HG02973 (cell line): ENCODE measurements around the gene C22orf15.

Experiments
- ATAC-seq: cut with Tn5 transposase; IDR thresholded peaks from one replicate; pipeline ENCODE4 v1.9.1; 2021; ENCODE audit warnings: moderate library complexity; ENCODE audit not compliant: unreplicated experiment

The C22orf15 gene

DNA sequence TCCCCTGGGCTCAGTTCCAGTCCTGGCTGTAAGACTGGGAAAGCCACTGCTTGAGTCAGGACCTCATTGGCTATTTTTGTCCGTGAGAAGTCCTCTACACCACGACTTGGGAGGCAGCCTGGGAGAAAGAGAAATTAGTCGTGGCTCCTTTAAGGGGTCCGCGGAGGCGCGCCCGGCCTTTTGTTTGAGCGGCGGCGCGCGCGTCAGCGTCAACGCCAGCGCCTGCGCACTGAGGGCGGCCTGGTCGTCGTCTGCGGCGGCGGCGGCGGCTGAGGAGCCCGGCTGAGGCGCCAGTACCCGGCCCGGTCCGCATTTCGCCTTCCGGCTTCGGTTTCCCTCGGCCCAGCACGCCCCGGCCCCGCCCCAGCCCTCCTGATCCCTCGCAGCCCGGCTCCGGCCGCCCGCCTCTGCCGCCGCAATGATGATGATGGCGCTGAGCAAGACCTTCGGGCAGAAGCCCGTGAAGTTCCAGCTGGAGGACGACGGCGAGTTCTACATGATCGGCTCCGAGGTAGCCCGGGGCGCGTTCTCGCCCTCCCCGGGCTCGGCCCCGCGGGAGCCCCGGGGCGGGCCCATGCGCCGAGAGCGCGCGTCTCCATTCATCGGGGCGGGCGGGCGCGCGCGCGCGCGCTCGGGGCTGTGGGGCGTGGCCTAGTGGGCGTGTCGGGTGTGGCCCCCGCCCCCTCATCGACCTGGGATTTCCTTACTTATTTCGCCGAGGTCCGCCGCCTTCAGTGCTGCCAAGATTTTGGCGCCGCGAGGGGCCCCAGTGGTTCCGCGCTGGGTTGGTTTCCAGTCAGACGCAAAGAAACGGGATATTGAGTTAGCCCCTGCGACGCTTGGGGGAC lies 24.2 kb downstream of the C22orf15 start, which contains the start of gene SMARCB1:
TSS of gene SMARCB1 (plus strand) at position 215 of the 848 bp plus-strand sequence. CDS start at position 419, 204 bp downstream.
- ATAC-seq, result peak; percentile 52

DNA sequence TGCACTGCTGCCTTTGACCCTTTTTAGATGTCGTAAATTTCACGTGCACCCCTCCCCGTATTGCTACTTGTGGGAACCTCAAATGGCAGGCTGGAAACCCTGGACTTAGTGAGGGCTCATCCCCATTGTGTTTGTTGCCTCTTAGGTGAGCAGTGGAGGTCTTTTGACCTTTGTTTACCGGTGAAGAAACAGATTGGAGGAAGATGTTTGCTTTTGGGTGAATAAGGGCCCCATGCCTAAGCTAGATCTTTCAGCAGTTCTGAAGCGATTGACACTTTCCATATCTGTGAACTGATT lies 24.8 kb downstream of the C22orf15 start:
- ATAC-seq, result no peak

DNA sequence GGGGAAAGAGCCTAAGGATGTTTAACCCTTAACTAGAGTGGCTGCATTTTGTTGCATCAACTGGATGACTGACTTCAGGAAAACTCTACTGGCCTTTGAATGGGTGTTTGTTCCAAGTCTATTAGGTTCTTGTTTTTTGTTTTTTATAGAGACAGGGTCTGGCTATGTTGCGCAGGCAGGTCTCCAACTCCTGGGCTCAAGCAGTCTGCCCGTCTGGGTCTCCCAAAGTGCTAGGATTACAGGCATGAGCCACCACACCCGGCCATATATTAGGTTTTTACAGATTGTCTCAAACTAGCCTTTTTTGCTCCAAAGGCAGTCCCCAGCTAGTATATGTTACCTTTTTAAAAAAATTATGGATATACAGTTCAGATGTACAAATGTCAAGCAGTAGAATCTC lies 25.1 kb downstream of the C22orf15 start:
- no peak for ATAC-seq

DNA sequence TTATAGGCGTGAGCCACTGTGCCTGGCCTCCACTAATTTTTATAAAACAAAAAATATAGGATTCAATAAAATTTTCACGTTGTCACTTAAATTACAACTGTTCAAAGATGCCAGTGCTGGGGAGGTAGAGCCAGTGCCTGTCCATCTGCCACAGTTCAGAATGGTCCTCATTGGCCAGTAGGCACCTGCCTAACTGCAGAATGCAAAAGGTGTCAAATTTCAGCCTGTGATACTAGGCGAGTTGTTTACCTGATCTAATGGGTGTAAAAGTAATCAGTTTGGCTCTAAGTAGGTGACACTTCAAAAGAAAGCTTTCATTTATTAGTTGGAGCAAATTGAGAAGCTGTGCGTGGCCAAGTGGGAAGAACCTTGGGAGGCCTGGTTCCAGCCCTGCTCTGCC lies 26.3 kb downstream of the C22orf15 start:
- ATAC-seq, result no peak

DNA sequence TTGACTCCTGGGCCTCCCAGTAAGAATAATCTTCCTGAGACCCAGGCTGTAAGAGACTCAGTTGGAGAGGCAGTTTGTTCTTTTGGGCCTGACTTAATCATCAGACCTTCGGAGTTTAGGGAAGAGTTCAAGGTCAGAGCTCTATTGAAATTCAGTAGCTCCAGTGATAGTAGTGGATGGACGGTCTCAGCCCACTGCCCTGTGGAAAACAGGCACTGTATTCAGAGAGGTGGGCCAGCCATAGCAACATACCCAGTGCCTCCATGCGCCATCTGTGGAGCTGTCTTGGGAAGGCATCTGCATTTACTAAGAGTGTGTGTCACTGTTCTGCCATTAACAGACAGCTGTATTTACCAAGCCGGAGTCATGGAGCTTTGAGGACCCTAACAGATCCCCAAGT lies 26.8 kb downstream of the C22orf15 start:
- ATAC-seq, result no peak

DNA sequence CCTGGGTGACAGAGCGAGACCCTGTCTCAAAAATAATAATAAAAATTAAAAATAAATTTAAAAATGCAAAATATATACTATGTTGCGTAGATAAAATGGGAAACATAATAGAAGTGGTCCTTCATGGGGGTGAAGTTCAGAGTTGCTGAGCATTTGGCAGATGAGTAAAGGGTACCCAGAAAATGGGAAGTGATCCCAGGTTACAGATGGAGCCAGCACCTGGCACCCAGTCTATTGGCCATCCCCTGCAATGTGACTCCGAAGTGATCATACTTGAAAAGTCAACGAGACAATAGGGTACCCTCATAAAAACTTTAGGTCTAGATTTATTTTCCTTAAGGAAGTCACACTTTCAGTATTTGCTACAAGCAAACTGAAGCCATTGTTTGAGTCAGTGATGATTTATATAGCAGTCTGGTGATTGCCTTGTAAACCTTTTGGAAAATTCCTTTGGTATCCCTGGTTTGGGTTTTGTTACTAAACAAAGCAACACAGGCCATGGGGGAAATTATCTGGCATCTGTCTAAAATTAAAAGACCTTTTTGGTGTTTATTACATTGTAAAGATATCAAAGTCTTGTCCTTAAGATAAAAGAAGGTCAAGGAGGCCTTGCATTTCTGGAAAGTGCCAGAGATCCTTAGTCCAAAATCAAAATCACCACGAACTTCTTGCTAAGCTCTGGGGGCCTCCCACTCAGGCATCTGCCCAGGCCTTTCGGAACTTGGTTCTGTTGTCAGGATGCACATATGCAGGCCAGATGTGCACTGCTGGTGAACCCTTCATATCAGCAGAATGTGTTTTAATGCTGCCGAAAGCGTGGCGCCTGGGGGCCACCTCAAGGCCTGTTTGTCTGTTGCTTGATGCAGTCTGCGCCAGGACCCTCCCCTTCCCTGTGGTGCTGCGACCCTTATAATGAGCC lies 28.3 kb downstream of the C22orf15 start:
- ATAC-seq, result no peak

DNA sequence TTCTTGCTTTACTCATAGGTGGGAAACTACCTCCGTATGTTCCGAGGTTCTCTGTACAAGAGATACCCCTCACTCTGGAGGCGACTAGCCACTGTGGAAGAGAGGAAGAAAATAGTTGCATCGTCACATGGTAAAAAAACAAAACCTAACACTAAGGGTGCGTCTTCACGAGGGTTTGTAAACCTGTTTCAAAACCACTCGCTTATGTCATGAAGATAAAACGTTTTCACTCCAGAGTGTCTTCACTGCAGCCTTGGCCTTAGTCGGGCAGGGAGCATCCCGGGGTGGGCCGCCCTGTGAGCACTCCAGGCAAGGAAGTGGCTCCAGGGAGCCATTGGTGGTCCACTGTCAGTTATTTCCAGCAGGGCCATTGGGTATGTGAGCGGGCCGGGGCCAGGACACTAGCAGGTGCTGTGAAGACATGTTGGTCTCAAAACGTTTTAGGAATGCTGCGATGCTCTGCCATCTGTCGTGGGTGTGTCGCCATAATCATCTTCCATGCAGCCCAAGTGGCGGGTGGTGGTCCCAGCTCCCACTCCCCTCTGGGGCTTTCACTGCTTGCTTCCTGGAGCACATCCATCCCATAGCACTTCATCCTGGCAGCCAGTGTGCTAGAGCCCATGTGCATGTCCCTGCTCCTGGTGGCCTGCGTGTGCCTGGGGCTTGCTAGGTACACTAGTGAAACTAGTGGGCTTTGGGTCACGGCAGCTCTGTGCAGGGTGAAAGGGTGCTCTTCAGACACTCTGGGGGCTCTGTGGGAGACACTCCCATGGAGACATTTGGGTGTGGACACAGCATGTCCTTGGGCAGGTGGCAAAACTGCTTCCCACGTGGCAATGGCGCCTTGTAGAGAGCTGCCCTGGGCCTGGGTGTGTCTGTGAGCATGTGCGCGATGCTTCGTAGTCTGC lies 29.2 kb downstream of the C22orf15 start:
- ATAC-seq, result no peak

DNA sequence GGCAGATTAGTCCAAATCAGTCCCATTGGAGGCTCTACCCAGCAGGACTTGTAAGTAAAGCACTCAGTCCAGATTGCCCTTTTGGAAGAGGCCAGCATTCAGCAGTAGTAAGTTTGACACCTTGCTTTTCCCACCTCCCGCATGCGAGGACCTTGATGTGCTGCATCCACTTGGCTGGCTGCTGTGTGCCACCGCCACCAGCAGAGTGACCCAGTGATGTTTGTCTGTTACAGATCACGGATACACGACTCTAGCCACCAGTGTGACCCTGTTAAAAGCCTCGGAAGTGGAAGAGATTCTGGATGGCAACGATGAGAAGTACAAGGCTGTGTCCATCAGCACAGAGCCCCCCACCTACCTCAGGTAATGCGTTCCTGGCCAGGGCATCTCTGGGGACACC lies 30.5 kb downstream of the C22orf15 start:
- ATAC-seq, result no peak

DNA sequence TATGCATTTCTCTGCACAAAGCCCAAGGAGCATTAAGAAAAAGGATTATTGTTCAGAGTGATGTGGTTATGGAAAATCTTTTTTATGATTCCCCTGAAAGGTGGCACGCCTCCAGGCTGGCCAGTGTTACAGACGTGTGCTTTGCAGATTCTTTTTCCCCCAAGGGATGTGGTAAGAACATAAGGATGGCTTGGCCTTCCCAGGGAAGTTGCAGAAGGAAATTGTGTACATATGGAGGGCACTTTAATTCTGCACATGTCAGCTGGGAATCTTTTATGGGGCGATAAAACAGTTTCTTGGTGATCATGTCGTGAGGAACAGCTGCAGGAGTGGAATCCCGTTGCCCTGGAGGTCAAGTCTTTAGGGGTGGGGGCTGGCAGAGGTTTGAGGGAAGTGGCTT lies 33.7 kb downstream of the C22orf15 start:
- no peak for ATAC-seq

DNA sequence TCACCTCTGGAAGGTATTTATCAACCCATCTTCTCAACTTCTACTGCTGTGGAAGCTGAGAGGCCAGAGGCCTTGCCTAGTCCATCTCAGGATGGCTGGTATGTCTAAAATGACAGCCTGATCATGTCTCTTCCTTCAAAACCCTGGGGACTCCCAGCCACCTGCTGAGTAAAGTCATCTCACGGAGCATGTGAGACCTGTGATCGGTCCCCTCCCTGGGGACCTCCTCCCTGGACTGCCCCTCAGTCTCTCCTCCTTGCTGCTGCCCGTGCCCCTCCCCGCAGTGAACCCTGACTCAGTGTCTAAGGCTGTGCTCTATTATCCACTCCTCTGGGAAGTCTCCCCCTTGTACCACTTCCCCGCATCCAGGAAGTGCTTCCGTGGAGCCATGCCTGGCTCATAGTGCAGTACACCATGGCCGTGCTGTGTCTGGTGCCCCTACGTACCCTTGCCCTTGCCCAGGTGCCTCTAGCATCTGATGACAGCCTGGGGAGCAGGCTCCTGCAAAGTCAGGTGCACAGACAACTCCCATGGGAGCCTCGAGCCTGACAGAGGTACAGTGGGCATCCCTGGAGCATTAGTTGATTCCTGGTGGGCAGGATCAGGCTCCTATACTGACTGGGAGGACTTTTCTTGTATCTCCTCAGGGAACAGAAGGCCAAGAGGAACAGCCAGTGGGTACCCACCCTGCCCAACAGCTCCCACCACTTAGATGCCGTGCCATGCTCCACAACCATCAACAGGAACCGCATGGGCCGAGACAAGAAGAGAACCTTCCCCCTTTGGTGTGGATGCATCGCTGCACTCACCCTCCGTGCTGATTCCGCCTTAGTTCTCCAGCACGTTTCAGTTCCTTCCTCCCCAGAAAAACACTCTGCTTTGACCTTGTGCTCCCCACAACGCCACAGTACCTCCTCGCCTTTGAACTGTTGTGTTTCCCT lies 37.8 kb downstream of the C22orf15 start:
- no peak for ATAC-seq

DNA sequence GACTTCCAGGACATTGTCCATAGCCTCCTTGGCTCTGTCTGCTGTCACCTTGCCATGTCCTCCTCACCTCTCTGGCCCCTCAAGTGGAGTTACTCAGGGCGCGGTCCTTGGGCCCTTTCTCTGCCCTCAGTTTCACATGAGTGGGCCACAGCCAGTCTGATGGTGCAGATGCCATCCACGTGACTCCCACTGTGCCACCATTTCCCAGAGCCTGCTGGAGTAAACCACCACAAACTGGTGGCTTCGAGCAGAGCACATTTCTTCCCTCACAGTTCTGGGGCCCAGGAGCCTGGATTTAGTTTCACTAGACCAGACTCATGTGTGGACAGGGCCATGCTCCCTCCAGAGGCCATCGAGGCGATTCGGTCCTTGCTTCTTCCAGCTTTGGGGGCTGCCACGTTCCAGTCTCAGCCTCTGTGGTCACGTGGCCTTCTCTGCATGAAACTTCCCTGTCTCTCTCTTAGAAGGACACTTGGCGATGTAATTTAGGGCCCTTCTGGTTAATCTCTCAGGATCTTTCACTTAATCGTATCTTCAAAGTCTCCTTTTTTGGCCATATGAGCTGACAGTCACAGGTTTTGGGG lies 38.5 kb downstream of the C22orf15 start:
- no peak for ATAC-seq

DNA sequence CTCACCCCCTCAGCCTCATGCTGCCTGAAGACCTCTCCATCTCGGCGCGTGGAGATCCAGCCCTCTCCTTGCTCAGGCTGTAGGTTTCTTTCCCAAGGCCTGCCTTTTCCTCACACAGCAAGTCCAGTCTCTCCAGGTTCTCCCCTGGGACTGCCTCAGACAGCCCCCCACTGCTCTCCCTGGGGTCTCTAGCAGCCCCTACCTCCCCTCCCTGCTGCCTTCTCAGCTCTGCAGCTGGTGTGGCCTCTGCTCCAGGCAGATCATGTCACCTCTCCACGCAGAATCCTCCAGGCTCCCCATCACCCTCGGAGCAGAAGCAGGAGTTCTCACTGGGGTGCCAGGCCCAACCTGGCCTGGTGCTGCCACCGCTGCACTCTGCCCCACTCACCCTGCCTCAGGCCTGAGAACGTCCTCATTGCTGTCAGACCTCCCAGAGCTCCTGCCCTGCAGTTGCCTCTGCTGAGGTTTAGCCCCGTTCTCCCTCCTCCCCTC lies 39.1 kb downstream of the C22orf15 start:
- no peak for ATAC-seq

DNA sequence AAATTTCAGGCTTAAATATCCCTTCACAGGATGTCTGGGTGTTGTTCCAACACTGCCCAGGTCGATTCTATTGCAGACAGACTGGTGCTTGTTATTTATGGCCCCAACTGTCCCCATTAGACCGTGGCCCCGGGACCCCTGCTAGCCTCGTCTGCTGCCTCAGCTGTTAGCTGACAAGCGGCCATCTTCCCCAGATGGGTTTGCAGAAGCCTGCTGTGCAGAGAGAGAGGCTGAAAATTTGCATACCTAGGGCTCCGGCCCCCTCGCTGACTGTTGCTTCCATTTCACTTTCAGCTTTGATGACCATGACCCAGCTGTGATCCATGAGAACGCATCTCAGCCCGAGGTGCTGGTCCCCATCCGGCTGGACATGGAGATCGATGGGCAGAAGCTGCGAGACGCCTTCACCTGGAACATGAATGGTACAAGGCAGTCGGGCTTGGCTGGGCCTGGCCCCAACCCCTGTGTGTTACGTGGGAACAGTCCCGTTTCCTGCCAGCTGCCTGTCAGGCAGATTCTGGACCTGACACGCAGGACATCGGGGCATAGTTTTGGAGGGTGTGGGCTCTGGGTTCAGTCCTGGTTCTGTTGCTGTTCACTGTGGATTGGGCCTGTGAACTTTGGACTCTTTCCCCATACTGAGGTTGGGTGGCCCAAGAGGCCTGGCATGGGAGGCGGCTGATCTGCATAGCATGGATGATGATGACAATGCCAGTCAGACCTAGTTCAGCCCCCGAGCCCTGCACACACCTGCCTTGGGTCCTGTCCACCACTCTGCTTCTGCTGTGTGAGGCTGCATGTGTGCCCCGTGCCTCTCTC lies 40.4 kb downstream of the C22orf15 start:
- no peak for ATAC-seq

DNA sequence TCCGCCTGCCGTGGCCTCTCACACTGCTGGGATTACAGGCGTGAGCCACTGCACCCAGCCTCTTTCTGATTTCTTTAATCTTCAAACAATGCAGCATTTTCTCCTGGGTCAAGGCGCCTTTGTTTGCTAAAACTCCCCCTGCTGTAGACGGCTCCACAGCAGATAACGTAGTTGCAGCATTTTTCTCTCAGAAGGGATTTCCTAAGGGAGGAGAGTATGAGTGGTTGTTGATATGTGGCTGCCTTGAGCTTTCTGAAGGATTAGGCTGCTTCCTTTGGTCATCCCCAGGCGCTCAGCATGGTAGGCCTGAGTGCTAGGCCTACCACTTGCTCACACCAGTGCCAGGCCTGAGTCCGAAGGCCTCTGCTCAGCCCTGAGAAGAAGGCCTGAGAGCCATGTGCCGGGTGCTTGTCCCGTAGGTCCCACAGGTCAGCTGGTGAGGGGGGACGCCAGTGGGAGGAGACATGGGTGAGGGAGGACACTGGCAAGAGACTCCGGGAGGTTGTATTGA lies 42.0 kb downstream of the C22orf15 start:
- no peak for ATAC-seq

DNA sequence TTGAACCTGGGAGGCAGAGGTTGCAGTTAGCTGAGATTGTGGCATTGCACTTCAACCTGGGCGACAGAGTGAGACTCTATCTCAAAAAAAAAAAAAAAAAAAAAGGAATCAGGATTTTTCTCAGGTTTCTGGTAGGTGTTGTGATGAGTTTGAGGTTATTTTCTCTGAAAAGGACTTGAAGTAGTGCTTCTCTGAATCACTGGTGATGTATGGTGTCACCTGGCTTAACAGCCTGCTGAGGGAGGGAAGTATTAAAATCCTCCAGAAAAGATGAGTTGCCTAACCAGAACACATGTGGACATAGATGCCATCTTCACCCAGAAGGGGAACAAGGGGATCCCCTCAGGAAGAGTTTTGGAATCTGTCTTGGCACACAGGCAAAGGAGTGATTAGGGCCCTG lies 44.0 kb downstream of the C22orf15 start:
- no peak for ATAC-seq

DNA sequence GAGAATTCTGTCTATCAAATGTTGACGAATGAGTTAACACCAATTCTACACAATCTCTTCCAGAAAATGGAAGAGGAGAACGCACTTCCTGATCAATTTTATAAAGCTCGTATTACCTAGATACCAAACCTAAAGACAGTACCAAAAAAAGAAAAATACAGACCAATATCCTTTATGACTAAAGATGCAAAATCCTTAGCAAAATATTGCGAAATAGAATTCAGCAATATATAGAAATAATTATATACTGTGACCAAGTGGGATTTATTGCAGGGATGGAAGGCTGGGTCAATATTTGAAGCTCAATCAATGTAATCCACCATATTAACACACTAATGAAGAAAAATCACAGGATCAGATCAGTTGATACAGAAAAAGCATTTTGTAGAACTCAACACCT lies 49.6 kb downstream of the C22orf15 start:
- ATAC-seq, result no peak
